Tibial artery (tissue), 4 donors: Measurements from ENCODE around the gene MKRN1.
"Not testable (repeated sequence)": the region's sequence is repeated elsewhere in the genome, so short reads cannot be mapped to it uniquely, and the experiment has no call there.

Experiments
- DNase-seq, 2 donors: peaks; one replicate each; pipeline ENCODE4 v3.0.0-alpha.2; 2019
- H3K27ac ChIP-seq, 2 donors: fragments of 200-600 bp; sonication (generic) in 1 of 2; 1 replicate in 1 of 2; 2 replicates in 1 of 2; pipeline ENCODE4 v1.5.1; 2018 to 2019; ENCODE audit warnings: mild to moderate bottlenecking in 1 of 2
- H3K27me3 ChIP-seq, 2 donors: fragments of 200-600 bp; sonication (generic) in 1 of 2; one replicate each; pipeline versions ENCODE4 v1.5.1 to v1.6.0; 2016 to 2019
- H3K36me3 ChIP-seq, 3 donors: fragments of 200-600 bp; sonication (generic) in 2 of 3; one replicate each; pipeline ENCODE4 v1.5.1; 2016 to 2019; ENCODE audit warnings: mild to moderate bottlenecking in 2 of 3
- H3K4me1 ChIP-seq, 4 donors: fragments of 200-600 bp; sonication (generic) in 2 of 4; 1 replicate in 3 of 4; 2 replicates in 1 of 4; pipeline ENCODE4 v1.5.1; 2016 to 2019
- H3K4me3 ChIP-seq, 2 donors: fragments of 200-600 bp; sonication (generic) in 1 of 2; 1 replicate in 1 of 2; 2 replicates in 1 of 2; pipeline ENCODE4 v1.5.1; 2018 to 2019; ENCODE audit warnings: mild to moderate bottlenecking in 2 of 2
- H3K9me3 ChIP-seq, 3 donors: fragments of 200-600 bp; sonication (generic) in 1 of 3; one replicate each; pipeline ENCODE4 v1.5.1; 2016 to 2019
- CTCF ChIP-seq, 2 experiments: fragments of 200-600 bp in 1 of 2; fragments of 450-650 bp in 1 of 2; IDR thresholded peaks; one replicate each; pipeline ENCODE4 v1.5.1; 2017 to 2019; ENCODE audit warnings: antibody characterized with exemption in 2 of 2, mild to moderate bottlenecking in 1 of 2, moderate library complexity in 1 of 2
- intact Hi-C: fragments of 100-400 bp; cut with DNase I; formaldehyde crosslinking; loops from one replicate; pipeline ENCODE4 v1.15.0; 2023; ENCODE audit warnings: low total_unique reads

Gene MKRN1

GRCh38 chr7:140458201-140458600, 21.1 kb downstream of the MKRN1 start:
- H3K9me3 ChIP-seq, result no peaks in the 10 kb centered on the region
- H3K4me1 ChIP-seq, result no peaks in the 10 kb centered on the region
- TF ChIP-seq CTCF (IDR thresholded peaks at IDR 0.05), result no peak
- DNase-seq, result no peak
- no peak overlapping the region for H3K4me3 ChIP-seq
- no peaks in the 10 kb centered on the region for H3K27me3 ChIP-seq
- intact Hi-C loops, result no loop called here
- peaks cover 62 to 93% (median 91%) of the 10 kb centered on the region in 3 donors for H3K36me3 ChIP-seq
- no peak overlapping the region for H3K27ac ChIP-seq

- Histone ChIP-seq H3K27ac (no peak overlapping the region), H3K4me1 (no peaks in the 10 kb centered on the region), H3K9me3 (no peaks in the 10 kb centered on the region), H3K27me3 (no peaks in the 10 kb centered on the region), H3K4me3 (no peak overlapping the region), H3K36me3 (peaks cover 55 to 91% (median 87%) of the 10 kb centered on the region in 3 donors)
- TF ChIP-seq CTCF (IDR thresholded peaks at IDR 0.05), result no peak
- DNase-seq, result no peak
- intact Hi-C loops, result no loop called here
Measured at GRCh38 chr7:140456551-140457051, 22.7 kb downstream of the MKRN1 start.

- Histone ChIP-seq H3K36me3 (peaks cover 46 to 83% (median 80%) of the 10 kb centered on the region in 3 donors), H3K4me1 (no peaks in the 10 kb centered on the region), H3K27me3 (no peaks in the 10 kb centered on the region), H3K9me3 (no peaks in the 10 kb centered on the region), H3K27ac (no peak overlapping the region), H3K4me3 (no peak overlapping the region)
- no peak for TF ChIP-seq CTCF (IDR thresholded peaks at IDR 0.05)
- intact Hi-C loops, result no loop called here
- DNase-seq, result no peak
Measured at GRCh38 chr7:140455743-140456142, 23.6 kb downstream of the MKRN1 start.

GRCh38 chr7:140454657-140455015, 24.7 kb downstream of the MKRN1 start:
- no peak overlapping the region for H3K27ac ChIP-seq
- no peak overlapping the region for H3K4me3 ChIP-seq
- no peaks in the 10 kb centered on the region for H3K9me3 ChIP-seq
- DNase-seq, result no peak
- intact Hi-C loops, result no loop called here
- no peak for TF ChIP-seq CTCF (IDR thresholded peaks at IDR 0.05)
- H3K27me3 ChIP-seq, result no peaks in the 10 kb centered on the region
- H3K4me1 ChIP-seq, result no peaks in the 10 kb centered on the region
- peaks cover 39 to 75% (median 72%) of the 10 kb centered on the region in 3 donors for H3K36me3 ChIP-seq

GRCh38 chr7:140453785-140454656, 25.3 kb downstream of the MKRN1 start:
- H3K27me3 ChIP-seq, H3K27ac ChIP-seq, H3K9me3 ChIP-seq, H3K4me3 ChIP-seq, DNase-seq, H3K4me1 ChIP-seq, intact Hi-C loops: not testable (repeated sequence)
- H3K36me3 ChIP-seq, result peaks cover 33 to 70% (median 65%) of the 10 kb centered on the region in 3 donors

- H3K36me3 ChIP-seq, result peaks cover 25 to 63% (median 58%) of the 10 kb centered on the region in 3 donors
- no peaks in the 10 kb centered on the region for H3K4me1 ChIP-seq
- no peak overlapping the region for H3K27ac ChIP-seq
Measured at GRCh38 chr7:140453273-140453672, 26.0 kb downstream of the MKRN1 start.

More at GRCh38 chr7:140453273-140453672, 26.0 kb downstream of the MKRN1 start:
- Histone ChIP-seq H3K9me3 (no peaks in the 10 kb centered on the region), H3K4me3 (no peak overlapping the region), H3K27me3 (no peaks in the 10 kb centered on the region)
- intact Hi-C loops, result no loop called here
- no peak for TF ChIP-seq CTCF (IDR thresholded peaks at IDR 0.05)
- no peak for DNase-seq
